Fibroblast of skin of left biceps (primary cell): ENCODE data around the gene CCNL2.

ENCODE experiments used
- DNase-seq, 2 experiments: peaks; one replicate each; pipeline ENCODE4 v3.0.0-alpha.2; 2013; ENCODE audit warnings: low read depth in 2 of 2

Gene CCNL2

DNA sequence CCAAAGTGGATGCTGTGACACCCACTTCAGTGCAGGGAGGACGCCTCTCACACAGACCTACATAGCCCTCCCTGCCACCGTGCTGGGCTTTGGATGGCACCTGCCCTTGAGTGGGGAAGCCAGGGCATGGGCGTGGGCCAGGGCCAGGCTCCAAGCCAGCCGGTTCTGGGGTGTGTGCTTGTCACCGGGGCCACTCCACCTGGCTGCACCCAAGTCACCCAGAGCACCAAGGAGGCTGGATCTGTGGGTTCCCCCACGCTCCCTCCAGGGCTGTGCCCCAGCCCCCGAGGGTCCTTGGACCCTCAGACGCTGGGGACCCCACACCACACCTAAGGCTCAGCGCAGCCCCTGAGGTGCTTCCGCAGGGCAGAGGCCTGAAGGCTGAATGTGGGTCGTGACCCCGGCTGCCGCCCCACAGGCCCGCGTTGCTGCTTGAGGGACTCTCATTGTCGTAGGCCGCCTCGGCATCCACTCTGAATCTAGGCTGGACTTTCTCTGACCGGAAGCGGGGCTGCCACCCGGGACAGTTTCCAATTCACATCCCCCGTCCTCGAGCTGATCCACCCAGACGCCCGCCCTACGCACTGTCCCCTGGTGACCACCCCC, 42.2 kb downstream of the CCNL2 start:
- DNase-seq: no peak

DNA sequence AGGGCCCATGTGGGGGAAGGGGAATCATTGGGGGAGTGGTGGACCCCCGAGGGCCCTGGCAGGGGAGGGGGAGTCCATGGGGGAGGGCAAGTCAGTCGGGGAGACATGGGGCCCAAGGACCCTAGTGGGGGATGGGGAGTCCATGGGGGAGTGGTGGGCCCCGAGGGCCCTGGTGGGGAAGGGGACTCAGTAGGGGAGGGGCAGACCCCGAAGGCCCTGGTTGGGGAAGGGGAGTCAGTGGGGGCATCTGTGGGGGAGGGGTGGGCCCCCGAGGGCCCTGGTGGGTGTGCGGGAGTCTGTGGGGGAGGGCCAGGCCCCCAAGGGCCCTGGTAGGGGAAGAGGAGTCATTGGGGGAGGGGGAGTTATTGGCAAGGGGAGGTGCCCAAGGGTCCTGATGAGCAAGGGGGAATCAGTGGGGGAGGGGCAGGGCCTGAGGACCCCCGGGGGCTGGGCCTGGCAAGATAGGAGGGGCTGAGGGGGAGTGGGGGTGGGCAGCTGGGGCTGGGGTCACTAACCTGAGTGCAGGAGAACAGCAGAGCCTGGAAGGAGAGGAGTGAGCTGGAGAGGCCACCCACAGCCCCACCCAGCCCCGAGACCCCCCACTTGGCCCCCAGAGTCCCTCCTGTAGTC, 42.9 kb downstream of the CCNL2 start:
- DNase-seq: no peak

DNA sequence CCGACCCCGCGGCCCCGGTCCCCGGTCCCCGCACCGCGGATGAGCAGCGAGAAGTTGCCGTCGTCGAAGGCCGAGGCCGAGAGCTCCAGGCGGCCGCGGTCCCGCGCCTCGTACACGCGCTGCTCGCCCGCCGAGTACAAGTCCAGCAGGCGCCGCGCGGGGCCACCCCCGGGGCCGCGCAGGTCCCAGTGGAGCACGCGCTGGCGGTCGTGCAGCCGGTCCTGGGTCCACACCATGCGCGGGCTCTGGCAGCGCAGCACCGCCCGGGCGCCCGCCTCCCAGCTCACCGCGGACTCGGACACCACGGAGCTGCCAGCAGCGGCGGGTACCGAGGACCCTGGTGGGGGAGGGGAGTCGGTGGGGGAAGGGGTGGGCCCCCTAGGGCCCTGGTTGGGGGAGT, 43.7 kb downstream of the CCNL2 start:
- DNase-seq: no peak

DNA sequence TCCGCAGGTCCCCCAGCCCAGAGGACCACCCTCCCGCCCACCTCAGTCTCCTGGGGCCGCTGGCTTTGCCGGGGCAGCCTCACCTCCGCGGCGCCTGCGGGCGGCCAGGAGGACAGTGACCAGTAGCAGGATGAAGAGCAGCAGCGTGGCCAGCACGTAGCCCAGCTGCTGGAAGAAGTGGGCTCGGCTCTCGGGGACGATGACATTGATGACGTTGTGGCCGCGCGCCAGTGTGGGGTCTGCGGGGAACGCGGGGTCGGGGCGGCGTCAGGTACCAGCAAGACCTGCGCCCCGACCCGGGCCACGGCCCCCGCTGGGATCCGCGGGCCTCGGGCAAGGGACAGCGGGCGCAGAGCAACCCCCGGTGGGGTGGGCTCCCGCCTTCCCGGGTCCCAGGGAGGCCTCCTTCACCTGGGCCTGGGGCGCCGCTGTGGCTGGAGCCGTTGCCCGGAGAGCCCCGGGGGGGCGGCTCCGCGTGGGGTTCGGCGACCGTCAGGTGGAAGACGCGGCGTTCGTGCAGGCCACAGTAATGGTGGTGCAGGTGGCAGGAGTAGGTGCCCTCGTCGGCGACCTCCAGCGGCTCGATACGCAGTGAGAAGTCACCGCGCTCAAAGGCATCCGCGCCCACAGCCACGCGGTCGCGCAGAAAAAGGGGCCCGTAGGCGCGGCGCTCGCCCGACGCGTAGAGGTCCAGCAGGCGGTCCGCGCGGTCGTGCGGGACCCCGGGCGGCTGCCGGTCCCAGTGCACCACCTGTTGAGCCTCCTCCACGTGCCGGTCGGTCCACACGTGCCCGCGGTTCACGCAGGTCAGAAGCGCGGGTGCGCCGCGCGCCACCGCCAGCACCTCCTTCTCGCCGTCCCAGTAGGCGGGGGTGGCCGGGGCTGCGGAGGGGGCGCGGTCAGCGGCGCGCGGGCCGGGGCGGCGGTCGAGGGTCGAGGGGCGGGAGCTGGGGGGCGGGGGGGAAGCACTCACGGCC, 44.6 kb downstream of the CCNL2 start:
- DNase-seq: no peak

DNA sequence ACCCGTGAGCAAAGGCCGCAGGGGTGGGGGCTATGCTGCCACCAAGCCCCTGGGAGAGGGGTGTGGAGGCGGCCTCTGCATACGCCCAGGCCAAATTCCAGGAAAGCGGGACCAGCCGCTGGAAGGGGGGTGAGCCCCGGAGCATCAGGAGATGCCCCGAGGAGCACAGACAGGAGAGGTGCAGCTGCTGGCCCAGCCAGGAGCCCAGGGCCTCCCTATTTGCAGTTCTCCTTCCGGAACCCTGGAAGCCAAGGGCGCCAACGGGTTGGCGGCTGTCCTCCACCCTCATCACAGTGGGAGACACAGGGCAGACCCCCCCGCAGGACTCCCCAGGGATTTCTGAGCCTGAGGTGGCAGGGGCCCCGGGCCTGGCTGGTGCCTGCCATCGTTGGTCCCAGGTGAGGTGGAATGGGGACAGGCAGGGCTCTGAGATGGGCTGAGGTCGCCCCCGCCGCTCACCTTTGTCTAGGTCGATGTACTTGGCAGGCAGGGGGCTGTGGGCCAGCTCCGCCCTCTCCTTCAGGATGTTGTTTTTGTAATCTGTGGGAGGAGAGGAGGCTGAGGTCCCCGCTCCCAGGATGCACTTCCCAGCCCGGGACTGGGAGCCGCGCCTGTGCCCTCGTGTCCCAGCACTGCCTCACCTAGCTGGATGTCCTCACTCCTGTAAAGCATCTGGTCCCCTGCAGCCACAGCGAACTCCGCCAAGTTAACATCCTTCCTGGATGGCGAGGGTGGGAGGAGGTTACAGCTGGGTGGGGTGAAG, 45.6 kb downstream of the CCNL2 start:
- no peak for DNase-seq

DNA sequence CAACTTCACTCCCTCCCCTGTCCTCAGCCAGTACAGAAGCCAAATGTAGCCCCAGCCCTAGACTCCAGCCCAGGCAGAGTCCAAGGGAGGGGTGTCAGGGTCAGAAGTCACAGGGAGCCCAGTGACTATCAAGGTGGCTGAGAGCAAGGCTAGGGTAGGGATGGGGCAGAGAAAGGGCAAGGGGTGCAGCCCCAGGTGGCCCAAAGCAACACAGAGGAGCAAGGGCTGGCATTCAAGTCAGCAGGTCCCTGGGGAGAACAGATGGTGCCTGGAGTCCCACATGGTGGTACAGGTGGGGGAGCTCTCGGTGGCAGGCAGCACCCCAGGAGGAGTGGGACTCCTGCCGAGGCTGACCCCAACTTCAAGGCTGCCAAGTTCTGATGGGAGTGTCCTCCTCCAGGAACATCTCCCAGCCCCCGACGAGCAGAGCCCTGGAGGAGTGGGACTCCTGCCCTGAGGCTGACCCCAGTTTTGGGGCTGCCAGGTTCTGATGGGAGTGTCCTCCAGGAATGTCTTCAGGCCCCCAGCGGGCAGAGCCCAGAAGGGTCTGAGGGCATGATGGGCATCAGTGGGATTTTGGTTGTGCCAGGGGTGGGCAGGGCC, 46.2 kb downstream of the CCNL2 start:
- no peak for DNase-seq

DNA sequence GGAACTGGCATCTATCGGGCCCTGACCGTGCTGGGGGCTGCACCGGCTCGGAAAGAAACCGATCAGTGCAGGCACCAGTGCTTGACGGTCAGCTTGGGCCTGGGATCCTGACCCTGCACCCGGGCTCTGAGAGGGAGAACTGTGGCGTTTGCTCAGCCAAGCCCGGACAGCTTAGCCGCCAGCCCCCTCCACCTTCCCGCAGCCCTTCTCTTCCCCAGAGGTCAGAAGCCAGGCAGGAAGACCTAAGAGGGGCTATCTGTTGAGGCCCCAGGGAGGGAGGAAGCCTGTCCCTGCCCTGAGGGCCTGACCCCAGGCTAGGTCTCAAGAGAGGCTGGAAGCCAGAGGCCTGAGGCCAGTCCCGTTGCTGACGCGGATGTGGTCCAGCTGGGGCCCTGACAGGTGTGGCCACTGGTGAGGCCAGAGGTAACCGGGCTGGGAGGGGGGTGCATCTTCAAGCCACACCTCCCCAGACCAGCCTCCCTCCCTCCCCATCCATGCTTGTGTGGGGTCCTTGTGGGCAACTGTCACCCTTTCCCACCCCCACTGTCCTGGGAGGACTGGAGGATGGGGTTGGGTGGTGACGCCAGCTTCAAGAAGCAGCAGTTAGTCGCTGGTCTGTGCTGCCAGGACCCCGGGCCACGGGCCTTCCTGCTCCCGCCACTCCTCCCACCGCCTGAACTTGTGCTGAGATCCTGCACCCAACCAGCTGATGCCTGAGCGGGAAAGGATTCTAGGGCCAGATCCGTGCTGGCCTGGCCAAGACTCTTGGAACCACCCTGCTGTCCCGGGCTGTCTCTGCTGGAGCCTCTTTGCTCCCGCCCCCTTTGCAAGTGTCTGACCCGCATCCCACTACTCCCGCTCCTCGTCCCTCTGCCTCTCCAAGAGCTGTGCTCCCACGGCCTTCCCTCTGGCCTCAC, 47.4 kb downstream of the CCNL2 start:
- no peak for DNase-seq

DNA sequence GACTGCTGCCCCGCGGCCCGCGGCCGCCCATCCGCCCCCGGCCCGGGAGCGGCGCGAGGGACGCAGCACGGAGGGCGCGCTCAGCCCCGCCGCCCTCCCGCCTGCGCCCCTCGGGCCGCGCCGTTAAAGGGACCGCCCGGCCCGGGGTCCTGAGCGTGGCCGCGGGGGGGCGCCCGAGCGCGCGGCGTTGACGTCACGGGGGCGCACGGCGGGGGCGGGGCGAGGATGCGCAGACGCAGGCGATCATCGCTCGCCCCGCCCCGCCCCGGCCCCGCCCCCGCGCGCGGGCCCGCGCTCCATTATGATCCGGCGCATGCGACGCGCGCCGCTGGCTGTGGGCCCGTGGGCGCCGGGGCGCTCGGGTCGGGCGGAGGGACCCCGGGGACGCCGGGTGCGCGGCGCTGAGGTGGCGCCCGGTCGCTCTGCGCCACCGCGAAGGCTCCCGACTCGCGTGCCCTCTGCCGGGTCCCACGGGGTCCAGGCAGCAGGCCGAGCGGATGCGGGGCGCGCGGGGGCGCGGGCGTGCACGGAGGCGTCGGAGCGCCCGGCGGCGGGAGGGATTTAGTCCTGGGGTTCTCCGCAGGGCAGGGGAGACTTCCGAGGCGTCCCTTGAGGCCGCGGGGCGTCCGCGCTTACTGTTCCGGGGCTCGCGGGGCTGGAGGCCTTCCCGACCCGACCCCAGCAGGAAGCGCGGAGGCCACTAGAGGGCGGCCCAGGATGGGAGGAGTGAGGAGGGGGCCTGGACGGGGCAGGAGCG, 49.7 kb downstream of the CCNL2 start, which contains the start of gene DVL1:
Gene DVL1 (minus strand): TSS at position 163 of the 757 bp plus-strand sequence. CDS start 353 bp downstream, outside the sequence.
- DNase-seq: peak; percentile 28 to 31

DNA sequence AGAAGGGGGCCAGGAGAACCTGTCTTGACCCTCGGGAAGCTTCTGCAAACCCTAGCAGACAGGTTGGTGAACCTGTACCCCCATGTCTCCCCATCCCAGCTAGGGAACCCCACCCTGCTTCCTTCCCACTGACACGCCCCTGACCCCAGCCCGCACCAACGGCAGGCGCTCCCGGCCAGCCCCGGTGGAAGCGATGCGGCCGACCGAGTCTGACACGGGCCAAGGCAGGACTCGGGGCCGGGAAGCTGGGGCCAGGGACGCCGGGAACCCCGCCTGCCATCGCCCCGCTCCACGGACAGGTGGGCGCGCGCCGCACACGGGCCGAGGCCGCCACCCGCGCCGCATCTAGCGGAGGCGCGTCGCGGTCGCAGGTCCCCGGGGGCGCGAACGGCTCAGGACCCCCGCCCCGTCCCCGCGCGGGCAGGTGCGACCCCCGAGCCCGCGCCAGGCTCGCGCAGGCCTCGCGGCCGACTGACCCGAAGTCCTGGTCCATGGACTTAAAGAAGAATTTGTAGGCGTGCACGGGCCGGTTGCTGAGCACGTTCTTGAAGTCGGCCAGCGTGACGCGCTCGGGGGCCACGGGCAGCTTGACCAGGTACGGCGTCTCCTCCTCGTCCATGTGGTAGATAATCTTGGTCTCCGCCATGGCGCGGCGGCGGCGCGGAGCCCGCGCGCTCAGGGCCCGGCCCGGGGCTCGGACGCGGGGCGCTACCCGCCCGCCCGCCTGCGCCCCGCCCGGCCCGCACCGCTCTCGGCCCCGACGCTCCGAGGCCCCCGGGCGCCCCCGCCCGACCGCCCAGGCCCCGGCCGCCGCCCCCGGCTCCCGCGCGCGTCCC, 50.5 kb downstream of the CCNL2 start:
- DNase-seq: no peak

DNA sequence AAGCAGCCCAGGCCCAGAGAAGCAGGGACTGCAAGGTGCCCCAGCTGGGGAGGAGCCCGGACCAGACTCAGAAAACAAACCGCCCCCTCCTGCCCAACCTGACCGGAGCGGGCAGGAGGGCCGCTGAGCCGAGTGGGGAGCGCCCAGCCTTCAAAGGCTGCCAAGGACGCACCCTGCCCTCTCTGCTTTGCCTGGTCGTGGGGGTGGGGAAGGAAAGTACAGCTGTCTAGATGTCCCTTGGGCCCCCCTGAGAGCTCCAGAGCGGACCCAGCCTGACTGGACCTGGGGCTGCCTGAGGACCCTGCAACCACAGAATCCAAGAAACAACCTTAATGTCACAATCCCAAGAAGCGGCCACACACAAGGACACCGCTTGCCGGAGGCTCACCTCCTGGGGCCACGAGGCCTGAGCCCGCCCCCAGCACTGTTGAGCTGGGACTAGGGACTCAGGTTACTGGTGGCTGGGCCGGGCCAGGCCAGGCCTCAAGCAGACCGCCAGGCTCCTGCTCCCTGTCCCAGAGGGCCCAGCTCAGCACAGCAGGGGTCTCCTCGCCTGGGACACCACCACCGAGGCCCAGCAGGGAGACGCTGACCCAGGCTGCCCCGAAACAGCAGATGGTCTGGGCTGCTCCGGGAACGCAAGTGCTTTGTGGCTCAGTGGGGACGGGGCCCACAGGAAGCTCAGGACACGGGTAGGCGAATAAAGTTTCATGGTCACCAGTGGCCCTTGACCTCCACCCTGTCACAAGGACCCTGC, 51.3 kb downstream of the CCNL2 start:
- DNase-seq: no peak

DNA sequence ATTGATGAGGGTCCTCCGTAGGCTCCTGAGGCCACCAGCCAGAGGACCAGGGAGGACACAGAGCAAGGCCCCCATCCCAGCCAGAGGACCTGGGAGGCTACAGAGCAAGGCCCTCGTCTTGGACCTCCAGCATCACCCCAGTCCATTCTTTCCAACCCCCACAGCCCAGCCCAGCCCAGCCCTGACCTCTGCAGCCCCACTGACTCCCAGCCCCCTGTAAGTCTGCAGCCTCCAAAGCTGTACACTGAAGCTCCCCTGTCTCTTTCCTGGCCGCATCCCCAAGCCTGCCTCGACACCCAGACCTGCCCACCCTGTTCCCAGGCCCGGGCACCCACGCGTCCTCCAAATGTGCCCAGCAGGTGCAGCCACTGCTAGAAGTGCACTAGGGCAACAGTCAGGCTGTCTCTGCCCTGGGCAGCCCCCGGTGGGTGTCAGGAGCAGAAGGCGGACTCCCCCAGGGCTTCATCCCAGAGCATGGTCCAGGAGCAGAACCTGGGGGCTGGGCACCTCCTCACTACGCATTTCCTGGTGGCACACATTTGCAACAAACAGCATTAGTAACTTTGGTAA, 52.0 kb downstream of the CCNL2 start:
- no peak for DNase-seq

DNA sequence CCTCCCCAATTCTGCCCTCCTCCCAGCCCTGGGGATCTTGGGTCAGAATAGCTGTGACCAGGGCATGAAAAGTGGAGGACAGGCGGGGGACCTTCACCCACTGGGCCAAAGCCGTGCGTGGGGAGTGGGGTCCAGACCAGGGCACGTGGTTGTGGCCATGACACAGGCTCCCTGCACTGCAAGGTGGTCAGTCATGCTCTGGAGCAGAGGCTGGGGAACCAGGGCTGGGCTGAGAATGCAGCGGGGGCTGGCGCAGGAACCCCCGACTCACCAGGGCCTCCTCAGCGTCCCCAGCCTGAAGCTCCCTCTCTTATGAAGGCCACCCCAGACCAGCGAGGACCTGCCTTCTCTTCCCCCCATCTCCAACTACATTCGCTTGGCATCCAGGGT, 52.6 kb downstream of the CCNL2 start:
- DNase-seq: no peak

DNA sequence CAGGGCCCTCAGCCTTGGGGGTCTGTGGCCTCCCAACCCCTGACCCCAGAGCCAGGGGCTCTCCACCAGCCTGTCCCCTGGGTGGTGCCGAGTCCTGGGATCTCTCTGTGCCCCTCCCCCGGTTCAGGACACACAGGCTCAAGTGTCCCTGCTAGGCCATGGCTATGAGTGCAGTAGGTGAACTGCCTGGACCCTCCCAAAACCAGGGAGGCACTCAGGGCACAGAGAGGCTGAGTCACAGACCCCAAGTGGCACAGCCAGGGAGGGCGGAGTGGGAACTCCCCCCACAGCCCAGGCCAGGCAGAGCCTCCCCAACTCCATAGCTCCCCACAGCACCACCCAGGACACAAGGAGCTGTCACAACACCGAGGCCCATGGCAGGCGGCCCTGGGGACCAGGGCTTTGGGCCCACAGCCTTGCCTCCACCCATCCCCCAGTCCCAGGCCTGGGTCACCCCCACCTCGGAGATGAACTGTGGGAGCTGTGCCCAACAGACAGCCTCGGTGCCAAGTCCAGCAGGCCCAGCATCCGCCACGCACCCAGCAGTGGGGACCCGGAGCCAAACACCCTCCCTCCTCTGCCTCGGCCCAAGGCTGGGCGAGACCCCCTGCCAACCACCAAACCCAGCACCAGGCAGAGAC, 53.2 kb downstream of the CCNL2 start:
- DNase-seq: no peak

DNA sequence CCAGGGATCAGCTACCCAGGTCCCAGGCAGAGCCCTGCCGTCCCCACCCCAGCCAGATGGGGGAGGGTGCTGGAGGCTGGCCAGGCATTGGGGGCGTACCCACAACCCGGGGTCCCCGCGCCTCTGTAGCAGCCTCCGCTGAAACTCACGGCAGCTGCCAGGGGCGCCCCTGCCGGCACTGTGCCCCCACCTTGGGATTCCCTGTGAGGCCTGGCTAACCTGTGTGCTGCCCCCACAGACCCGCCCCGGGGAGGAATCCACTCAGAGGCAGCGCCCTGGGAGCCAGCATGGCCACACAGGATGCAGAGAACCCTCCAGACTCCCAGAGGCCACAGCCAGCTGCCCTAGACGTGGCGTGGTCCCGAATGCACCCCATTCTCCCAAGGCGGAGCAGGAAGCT, 53.8 kb downstream of the CCNL2 start:
- DNase-seq: no peak

DNA sequence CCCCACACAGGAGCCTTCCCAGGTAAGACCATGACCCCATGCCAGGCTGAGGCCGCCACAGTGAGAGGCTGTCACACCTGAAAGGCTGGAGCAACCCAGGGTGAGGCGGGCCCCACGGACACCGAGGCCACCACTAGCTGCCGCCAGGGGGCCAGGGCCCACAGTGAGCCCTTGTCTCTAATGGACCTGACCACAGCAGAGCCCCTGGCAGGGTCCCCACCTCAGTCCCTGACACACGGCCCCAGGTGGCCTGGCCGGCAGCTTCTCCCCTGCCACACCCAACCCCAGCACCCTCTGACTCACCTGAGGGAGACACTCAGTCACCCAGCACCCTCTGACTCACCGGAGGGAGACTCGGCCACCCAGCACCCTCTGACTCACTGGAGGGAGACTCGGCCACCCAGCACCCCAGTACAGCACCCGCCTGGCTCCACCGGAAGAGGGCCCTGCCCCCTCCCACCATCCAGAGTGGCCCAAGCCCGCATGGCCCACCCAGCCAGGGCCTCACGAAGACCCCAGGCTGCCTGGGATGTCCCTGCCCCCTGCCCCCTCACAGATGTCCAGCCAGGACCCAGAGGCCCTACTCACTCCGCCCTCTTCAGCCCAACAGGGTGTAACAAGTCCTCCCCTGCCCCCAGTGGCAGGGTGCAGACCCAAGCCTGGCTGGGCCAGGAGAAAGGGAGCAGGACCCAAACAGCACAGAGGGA, 54.3 kb downstream of the CCNL2 start:
- no peak for DNase-seq

DNA sequence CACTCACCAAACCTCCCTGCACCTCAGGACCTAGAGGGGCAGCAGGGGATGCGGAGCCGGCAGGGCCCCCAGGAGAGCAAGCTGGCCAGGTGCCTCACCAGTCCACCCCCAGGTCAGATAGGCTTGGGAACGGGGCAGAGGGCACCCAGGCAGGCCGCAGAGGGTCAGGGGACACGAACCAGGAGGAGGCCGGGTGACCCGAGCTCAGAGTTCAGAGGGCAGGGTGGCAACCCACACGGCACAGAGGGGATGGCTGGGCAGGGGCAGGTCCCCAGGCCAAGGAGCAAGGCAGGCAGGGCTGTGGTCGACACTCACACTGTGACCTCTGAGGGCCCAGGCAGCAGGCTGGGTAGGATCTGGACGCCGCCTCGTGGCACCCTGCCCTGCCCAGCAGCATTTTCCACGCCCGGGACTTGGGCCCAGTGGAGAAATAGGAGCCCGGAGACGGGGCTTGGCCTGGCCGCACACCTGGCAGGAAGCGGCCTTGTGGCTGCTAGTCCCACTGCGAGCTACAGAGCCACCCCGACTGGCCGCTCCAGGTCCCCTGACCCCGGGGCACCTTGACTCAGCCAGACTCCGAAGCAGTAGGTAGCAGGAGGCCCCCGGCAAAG, 55.2 kb downstream of the CCNL2 start:
- DNase-seq: no peak
